Adrenal gland (tissue), 12 donors: ENCODE measurements around the gene ADA. TPM values are rescaled to one million over a fixed set of nuclear protein-coding genes. Genes with fewer than 3 reads are reported as not detected.
A peak's percentile ranks its signal among the peaks of the same experiment; 100 is the strongest.

Source experiments
- DNase-seq, 7 donors: peaks; one replicate each; pipeline ENCODE4 v3.0.0-alpha.2; 2019 to 2020
- H3K27ac ChIP-seq, 5 donors: fragments of 200-600 bp; sonication (generic) in 4 of 5; 1 replicate in 3 of 5; 2 replicates in 2 of 5; pipeline versions ENCODE4 v1.5.1 to v1.8.0; 2016 to 2020; ENCODE audit warnings: mild to moderate bottlenecking in 1 of 5
- H3K27me3 ChIP-seq: fragments of 200-600 bp; 2 replicates; pipeline ENCODE4 v1.8.0; 2021
- H3K36me3 ChIP-seq, 2 donors: fragments of 200-600 bp; replicated peaks in 1 of 2; 1 replicate in 1 of 2; 2 replicates in 1 of 2; pipeline versions ENCODE4 v1.5.1 to v1.8.0; 2018 to 2022
- H3K4me1 ChIP-seq, 2 donors: fragments of 200-600 bp; replicated peaks in 1 of 2; 1 replicate in 1 of 2; 2 replicates in 1 of 2; pipeline versions ENCODE4 v1.5.1 to v1.8.0; 2018 to 2021
- H3K4me3 ChIP-seq, 4 donors: fragments of 200-600 bp; sonication (generic) in 3 of 4; one replicate each; pipeline ENCODE4 v1.5.1; 2016 to 2018
- H3K9me3 ChIP-seq, 3 donors: fragments of 200-600 bp; sonication (generic) in 1 of 3; replicated peaks in 1 of 3; 1 replicate in 2 of 3; 2 replicates in 1 of 3; pipeline versions ENCODE4 v1.5.1 to v1.8.0; 2016 to 2021
- POLR2A ChIP-seq, 2 donors: fragments of 450-650 bp; IDR thresholded peaks; one replicate each; pipeline ENCODE4 v1.6.1; 2017; ENCODE audit warnings: antibody characterized with exemption in 2 of 2, mild to moderate bottlenecking in 2 of 2, moderate library complexity in 1 of 2
- WGBS, 4 donors: extraction: QIAGEN DNeasy Blood & Tissue Kit in 2 of 4; methylation state at CpG; one replicate each; pipeline versions ENCODE4 v1.1.5 to v1.1.7; 2013 to 2017; 5-methylcytosine and 5-hydroxymethylcytosine counted together
- intact Hi-C, 2 donors: fragments of 100-400 bp; cut with DNase I; formaldehyde crosslinking; loops; one replicate each; pipeline versions ENCODE4 v1.14.1 to v1.15.0; 2022 to 2023
- polyA plus RNA-seq, 3 donors: library from polyadenylated mRNA; stranded (reverse); fragments of 200-250 nt in 2 of 3; fragments of 350-450 nt in 1 of 3; fragmentation: Illumina TruSeq in 1 of 3; extraction: RNeasy Lipid Tissue Mini Kit (QIAGEN cat#74804) in 1 of 3; gene quantifications; one replicate each; pipeline ENCODE4 v1.2.3, GENCODE V29; 2013 to 2014
- total RNA-seq, 9 donors: library from RNA; depleted of rRNA in 4 of 9; stranded (reverse); fragments of >200 nt in 4 of 9; fragments of 120-200 nt in 1 of 9; fragmentation: NEBNext Ultra II Directional in 1 of 9; extraction: Animal tissue kit (Norgen Biotek cat#: 25700) in 1 of 9; gene quantifications; one replicate each; pipeline versions ENCODE4 v1.1.0 to v1.2.4, GENCODE V29; 2013 to 2023
- TF ChIP-seq, protein P1 (sequence below), 6 experiments: fragments of 450-650 bp in 4 of 6; fragments of 200-600 bp in 2 of 6; sonication (generic) in 1 of 6; IDR thresholded peaks; 1 replicate in 5 of 6; 2 replicates in 1 of 6; pipeline versions ENCODE4 v1.5.1 to v1.8.0; 2016 to 2021; ENCODE audit warnings: antibody characterized with exemption in 6 of 6, mild to moderate bottlenecking in 2 of 6, moderate library complexity in 1 of 6
- donor health status: healthy with polysubstance abuse.
- donor health status: Bipolar disorder and iron deficiency.
- donor health status: DM: yes; HTN: yes; CAD: no.
- donor health status: DM: no; HTN: no; CAD: no.
- donor health status: DM: no; HTN: no; CAD: no.
- donor health status: DM: yes; HTN: yes; CAD: no.

Gene ADA
- total and polyA plus RNA-seq, 12 donors = 3.4 to 16.4 (median 10.0) TPM

- Histone ChIP-seq H3K9me3 (no peaks in the 10 kb centered on the region), H3K4me1 (peaks cover 20 to 47% of the 10 kb centered on the region in 2 donors), H3K36me3 (peaks cover 0 to 16% of the 10 kb centered on the region in 2 donors), H3K27me3 (no peaks in the 10 kb centered on the region), H3K4me3 (no peak overlapping the region), H3K27ac (peak overlapping the region in 2 of 5 donors; percentile 59)
- DNase-seq = peak in 5 of 7 donors; percentile 65 to 87 (median 77)
- 27 to 38% (median 29%) methylated on average over 1 of the region's 1 CpG; no CpG with 5 or more reads in 1 of the 4 donors for WGBS, 4 donors
- intact Hi-C loops = loop anchor here in 1 of 2 donors (5.0 kb wide), 1 partner anchor 57 kb away; no protein-coding TSS in a partner anchor
- TF ChIP-seq, protein P1, sequence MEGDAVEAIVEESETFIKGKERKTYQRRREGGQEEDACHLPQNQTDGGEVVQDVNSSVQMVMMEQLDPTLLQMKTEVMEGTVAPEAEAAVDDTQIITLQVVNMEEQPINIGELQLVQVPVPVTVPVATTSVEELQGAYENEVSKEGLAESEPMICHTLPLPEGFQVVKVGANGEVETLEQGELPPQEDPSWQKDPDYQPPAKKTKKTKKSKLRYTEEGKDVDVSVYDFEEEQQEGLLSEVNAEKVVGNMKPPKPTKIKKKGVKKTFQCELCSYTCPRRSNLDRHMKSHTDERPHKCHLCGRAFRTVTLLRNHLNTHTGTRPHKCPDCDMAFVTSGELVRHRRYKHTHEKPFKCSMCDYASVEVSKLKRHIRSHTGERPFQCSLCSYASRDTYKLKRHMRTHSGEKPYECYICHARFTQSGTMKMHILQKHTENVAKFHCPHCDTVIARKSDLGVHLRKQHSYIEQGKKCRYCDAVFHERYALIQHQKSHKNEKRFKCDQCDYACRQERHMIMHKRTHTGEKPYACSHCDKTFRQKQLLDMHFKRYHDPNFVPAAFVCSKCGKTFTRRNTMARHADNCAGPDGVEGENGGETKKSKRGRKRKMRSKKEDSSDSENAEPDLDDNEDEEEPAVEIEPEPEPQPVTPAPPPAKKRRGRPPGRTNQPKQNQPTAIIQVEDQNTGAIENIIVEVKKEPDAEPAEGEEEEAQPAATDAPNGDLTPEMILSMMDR (IDR thresholded peaks at IDR 0.05) = no peak
- TF ChIP-seq POLR2A (IDR thresholded peaks at IDR 0.05) = no peak
Observed at GRCh38 chr20:44594730-44595129, 56.8 kb downstream of the ADA start.

- peak overlapping the region in 1 of 5 donors; percentile 59 for H3K27ac ChIP-seq
- H3K4me3 ChIP-seq = no peak overlapping the region
- DNase-seq = no peak
- peaks cover 0 to 16% of the 10 kb centered on the region in 2 donors for H3K36me3 ChIP-seq
- no peak for TF ChIP-seq POLR2A (IDR thresholded peaks at IDR 0.05)
- TF ChIP-seq, protein P1 (IDR thresholded peaks at IDR 0.05) = no peak
- WGBS, 4 donors = 70 to 80% (median 76%) methylated on average over 2 of the region's 2 CpGs
- intact Hi-C loops = loop anchor here in 1 of 2 donors (5.0 kb wide), 1 partner anchor 56 kb away; no protein-coding TSS in a partner anchor
- no peaks in the 10 kb centered on the region for H3K9me3 ChIP-seq
- H3K27me3 ChIP-seq = no peaks in the 10 kb centered on the region
- H3K4me1 ChIP-seq = peaks cover 17 to 37% of the 10 kb centered on the region in 2 donors
Observed at GRCh38 chr20:44593751-44594150, 57.7 kb downstream of the ADA start.

DNA sequence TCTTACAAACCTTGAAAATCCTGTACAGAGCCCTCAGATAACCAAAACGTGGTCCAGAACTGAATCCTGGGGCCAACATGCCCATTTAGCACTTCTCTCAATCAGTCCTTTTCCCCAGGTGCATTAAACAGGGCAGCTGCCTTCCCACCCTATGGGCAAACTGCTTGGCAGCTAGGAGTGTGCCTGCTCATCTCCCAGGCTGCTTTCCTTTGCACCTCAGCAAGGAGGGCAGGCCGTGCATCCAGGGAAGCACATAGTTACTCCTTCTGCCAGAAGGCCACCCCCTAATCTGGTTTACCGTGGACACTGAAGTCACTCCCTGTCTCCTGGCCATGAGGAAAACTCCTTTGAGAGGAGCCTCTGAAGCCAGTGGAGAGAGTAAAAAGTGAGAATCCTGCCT, 59.1 kb downstream of the ADA start:
- DNase-seq = no peak
- intact Hi-C loops = loop anchor here in 1 of 2 donors (5.0 kb wide), 1 partner anchor 55 kb away; no protein-coding TSS in a partner anchor
- TF ChIP-seq POLR2A (IDR thresholded peaks at IDR 0.05) = no peak
- TF ChIP-seq, protein P1 (IDR thresholded peaks at IDR 0.05) = no peak
- H3K4me3 ChIP-seq = no peak overlapping the region
- 53 to 83% (median 78%) methylated on average over 2 to 3 of the region's 3 CpGs for WGBS, 4 donors
- no peaks in the 10 kb centered on the region for H3K27me3 ChIP-seq
- no peaks in the 10 kb centered on the region for H3K9me3 ChIP-seq
- H3K4me1 ChIP-seq = peaks cover 9 to 24% of the 10 kb centered on the region in 2 donors
- no peak overlapping the region for H3K27ac ChIP-seq
- peaks cover 0 to 16% of the 10 kb centered on the region in 2 donors for H3K36me3 ChIP-seq

GRCh38 chr20:44590980-44591778, 60.3 kb downstream of the ADA start:
- no peak overlapping the region for H3K27ac ChIP-seq
- no peaks in the 10 kb centered on the region for H3K9me3 ChIP-seq
- DNase-seq = no peak
- peaks cover 0 to 16% of the 10 kb centered on the region in 2 donors for H3K36me3 ChIP-seq
- H3K4me1 ChIP-seq = peaks cover 9 to 34% of the 10 kb centered on the region in 2 donors
- H3K4me3 ChIP-seq = no peak overlapping the region
- no peak for TF ChIP-seq POLR2A (IDR thresholded peaks at IDR 0.05)
- TF ChIP-seq, protein P1 (IDR thresholded peaks at IDR 0.05) = no peak
- 88 to 94% (median 92%) methylated on average over 9 of the region's 9 CpGs for WGBS, 4 donors
- intact Hi-C loops = loop anchor here in 1 of 2 donors (5.0 kb wide), 1 partner anchor 54 kb away; no protein-coding TSS in a partner anchor
- H3K27me3 ChIP-seq = no peaks in the 10 kb centered on the region
